IPS-18c (cell line): ENCODE measurements around the gene C16orf96.
"Not testable (repeated sequence)": the region's sequence is repeated elsewhere in the genome, so short reads cannot be mapped to it uniquely, and the experiment has no call there.

Experiments
- H3K4me3 ChIP-seq: 2 replicates; pipeline ENCODE4 v1.7.0; 2013; ENCODE audit warnings: low read depth, mild to moderate bottlenecking, low read length, moderate library complexity; ENCODE audit not compliant: insufficient read depth
- H3K9me3 ChIP-seq: one replicate; pipeline ENCODE4 v1.6.1; 2013; ENCODE audit warnings: mild to moderate bottlenecking, low read length, moderate library complexity; ENCODE audit not compliant: control insufficient read depth, insufficient read depth

Gene C16orf96

GRCh38 chr16:4539716-4540284 lies 16.3 kb upstream of the C16orf96 start:
- H3K4me3 ChIP-seq, result no peak overlapping the region
- H3K9me3 ChIP-seq, result peaks cover 6% of the 10 kb centered on the region

- no peak overlapping the region for H3K4me3 ChIP-seq
- H3K9me3 ChIP-seq, result no peaks in the 10 kb centered on the region
Measured at GRCh38 chr16:4544473-4544872, 11.7 kb upstream of the C16orf96 start.

- no peak overlapping the region for H3K4me3 ChIP-seq
- peaks cover 2% of the 10 kb centered on the region for H3K9me3 ChIP-seq
Measured at GRCh38 chr16:4548124-4548523, 8.0 kb upstream of the C16orf96 start.

DNA sequence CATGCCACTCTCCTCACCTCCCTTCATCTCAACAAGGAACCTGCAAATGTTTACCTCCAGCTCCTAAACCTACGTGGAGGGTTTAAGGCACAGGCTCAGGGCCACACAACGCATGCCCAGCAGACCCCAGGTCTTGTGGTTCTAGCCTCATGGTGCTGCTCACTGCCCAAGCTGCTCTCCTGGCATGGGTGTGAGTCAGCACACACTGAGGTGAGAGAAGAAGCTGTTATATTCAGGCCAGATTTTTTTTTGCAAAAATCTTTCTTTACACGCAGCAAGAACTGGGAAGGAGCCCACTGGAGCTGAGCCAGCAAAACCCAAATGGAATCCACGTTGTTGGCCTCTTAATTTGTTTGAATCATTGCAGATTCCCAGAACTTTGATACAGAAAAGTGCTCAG lies 5.5 kb upstream of the C16orf96 start:
- peaks cover 2% of the 10 kb centered on the region for H3K9me3 ChIP-seq
- H3K4me3 ChIP-seq, result no peak overlapping the region

GRCh38 chr16:4552541-4552940 lies 3.6 kb upstream of the C16orf96 start:
- peaks cover 2% of the 10 kb centered on the region for H3K9me3 ChIP-seq
- H3K4me3 ChIP-seq, result no peak overlapping the region

DNA sequence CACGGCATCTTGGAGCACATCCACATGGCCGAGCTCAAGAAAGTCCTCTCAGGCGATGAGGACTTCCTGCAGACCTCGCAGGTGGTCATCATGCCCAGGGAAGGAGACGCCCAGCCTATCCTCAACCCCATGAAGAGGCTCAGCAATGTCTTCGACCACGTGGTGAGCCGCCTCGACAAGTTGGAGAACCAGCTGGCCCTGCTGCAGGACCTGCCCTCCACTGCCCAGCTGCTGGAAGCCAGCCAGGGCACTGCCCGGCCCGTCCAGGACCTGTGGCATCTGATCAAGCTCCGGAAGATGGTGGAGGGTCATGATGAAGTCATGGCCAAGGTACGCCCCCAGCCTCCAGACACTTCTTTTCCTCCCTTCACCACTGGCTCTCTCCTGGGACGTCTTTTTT lies 440 bp downstream of the C16orf96 start:
- H3K4me3 ChIP-seq, result no peak overlapping the region
- peaks cover 5% of the 10 kb centered on the region for H3K9me3 ChIP-seq

- H3K4me3 ChIP-seq, result no peak overlapping the region
- peaks cover 5% of the 10 kb centered on the region for H3K9me3 ChIP-seq
Measured at GRCh38 chr16:4557973-4558372, 1.8 kb downstream of the C16orf96 start.

DNA sequence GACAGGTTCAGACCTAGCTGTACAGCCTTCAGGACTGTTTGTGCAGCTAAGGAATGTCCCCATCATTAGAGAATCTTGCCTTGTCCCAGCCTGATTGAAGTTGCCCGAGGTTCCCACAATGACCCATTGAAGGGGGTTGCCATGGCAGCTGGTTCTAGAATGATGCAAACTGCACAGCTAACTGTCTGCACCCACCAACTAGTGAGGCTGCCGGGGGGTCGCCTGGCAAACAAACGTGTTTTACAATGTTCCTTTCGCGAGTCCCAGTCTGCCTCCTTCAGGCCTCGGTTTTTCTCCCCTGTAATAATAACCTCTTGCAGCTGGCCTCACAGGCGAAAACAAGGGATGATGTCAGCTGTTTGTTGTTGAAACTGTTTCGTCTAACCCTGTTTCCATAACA lies 5.5 kb downstream of the C16orf96 start:
- Histone ChIP-seq H3K9me3 (peaks cover 5% of the 10 kb centered on the region), H3K4me3 (no peak overlapping the region)

GRCh38 chr16:4564661-4565267 lies 8.6 kb downstream of the C16orf96 start:
- Histone ChIP-seq H3K4me3 (no peak overlapping the region), H3K9me3 (peaks cover 1% of the 10 kb centered on the region)

GRCh38 chr16:4566144-4566543 lies 10.0 kb downstream of the C16orf96 start:
- no peaks in the 10 kb centered on the region for H3K9me3 ChIP-seq

DNA sequence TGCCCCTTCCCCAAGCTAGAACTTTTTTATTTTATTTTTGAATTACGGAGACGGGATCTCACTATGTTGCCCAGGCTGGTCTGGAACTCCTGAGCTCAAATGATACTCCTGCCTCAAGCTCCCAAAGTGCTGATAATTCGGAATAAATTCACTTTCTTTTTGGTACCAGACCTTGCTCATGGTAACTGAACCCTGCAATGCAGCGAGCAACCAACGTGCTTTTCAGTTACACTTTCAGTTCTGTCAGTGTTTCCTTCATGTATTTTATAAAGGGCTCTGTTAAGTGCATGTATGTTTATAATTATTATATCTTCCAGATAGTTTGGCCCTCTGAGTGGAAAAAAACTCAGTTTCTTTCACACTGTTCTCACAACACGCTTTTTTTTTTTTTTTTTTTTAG lies 13.9 kb downstream of the C16orf96 start:
- Histone ChIP-seq H3K4me3 (no peak overlapping the region), H3K9me3 (no peaks in the 10 kb centered on the region)

More at GRCh38 chr16:4566144-4566543, 10.0 kb downstream of the C16orf96 start:
- no peak overlapping the region for H3K4me3 ChIP-seq

GRCh38 chr16:4570688-4571321 lies 14.7 kb downstream of the C16orf96 start:
- H3K9me3 ChIP-seq, result no peaks in the 10 kb centered on the region
- no peak overlapping the region for H3K4me3 ChIP-seq

- Histone ChIP-seq H3K9me3 (peaks cover 2% of the 10 kb centered on the region), H3K4me3 (no peak overlapping the region)
Measured at GRCh38 chr16:4572715-4573114, 16.6 kb downstream of the C16orf96 start.

DNA sequence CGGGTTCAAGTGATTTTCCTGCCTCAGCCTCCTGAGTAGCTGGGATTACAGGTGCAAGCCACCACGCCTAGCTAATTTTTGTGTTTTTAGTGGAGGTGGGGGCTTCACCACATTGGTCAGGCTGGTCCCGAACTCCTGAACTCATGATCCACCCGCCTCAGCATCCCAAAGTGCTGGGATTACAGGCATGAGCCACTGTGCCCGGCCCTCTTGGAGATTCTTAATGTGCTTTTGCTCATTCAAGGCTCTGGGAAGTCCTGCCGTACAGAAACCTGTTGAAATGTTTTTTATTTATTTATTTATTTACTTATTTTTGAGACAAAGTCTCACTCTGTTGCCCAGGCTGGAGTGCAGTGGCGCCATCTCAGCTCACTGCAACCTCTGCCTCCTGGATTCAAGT lies 17.8 kb downstream of the C16orf96 start:
- H3K4me3 ChIP-seq, H3K9me3 ChIP-seq: not testable (repeated sequence)

GRCh38 chr16:4574919-4575705 lies 19.0 kb downstream of the C16orf96 start:
- H3K9me3 ChIP-seq, result peaks cover 2% of the 10 kb centered on the region
- no peak overlapping the region for H3K4me3 ChIP-seq

GRCh38 chr16:4576008-4576407 lies 19.9 kb downstream of the C16orf96 start:
- Histone ChIP-seq H3K4me3 (no peak overlapping the region), H3K9me3 (peaks cover 2% of the 10 kb centered on the region)

DNA sequence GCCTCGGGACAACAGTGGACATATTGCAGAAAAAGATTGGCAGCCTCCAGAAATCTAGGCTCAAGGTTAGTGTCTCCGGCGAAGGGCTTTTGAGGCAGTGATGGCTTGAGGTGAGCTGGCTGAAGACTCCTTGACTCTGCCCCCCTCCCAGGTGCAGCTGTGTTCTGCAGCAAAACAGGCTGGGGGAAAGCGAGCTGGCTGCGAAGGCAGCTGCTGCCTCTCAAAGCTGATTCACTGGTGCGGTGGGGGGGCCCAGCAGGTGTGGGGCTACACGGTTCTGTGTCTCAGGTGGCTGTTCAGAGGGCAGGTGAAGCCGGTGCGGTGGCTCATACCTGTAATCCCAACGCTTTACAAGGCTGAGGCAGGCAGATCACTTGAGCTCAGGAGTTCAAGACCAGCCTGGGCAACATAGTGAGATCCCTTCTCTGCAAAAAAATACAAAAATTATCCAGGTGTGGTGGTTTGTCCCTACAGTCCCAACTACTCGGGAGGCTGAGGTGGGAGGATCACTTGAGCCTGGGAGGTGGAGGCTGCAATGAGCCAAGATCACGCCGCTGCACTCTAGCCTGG lies 22.9 kb downstream of the C16orf96 start:
- H3K9me3 ChIP-seq, result peaks cover 2% of the 10 kb centered on the region
- no peak overlapping the region for H3K4me3 ChIP-seq

DNA sequence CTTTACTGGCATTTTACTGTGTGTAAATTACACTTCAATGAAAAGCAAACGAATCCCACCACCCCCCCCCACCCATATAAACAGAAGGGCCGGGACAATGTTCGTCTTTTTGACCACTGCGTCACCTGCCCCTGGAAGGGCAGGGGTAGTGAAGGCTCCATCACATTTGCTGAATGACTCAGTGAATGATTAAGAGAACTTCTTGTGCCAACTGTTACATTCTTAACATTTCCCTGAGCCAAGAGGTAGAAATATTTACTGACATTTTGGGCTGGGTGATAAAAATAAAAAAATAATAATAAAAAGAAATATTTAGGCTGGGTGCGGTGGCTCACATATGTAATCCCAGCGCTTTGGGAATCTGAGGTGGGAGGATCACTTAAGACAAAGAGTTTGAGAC lies 24.1 kb downstream of the C16orf96 start:
- Histone ChIP-seq H3K4me3 (no peak overlapping the region), H3K9me3 (peaks cover 2% of the 10 kb centered on the region)
